Measurements from ENCODE around the gene GNAQ. TPM values are rescaled to one million over a fixed set of nuclear protein-coding genes. Genes with fewer than 3 reads are reported as not detected.
A peak's percentile ranks its signal among the peaks of the same experiment; 100 is the strongest.

GNAQ gene
- polyA plus RNA-seq, 1 of the 3 experiments (the other 2 are of a cell fraction) = 20.9 TPM

- TF ChIP-seq SIN3A (IDR thresholded peaks at IDR 0.05; ENCODE audit: borderline replicate concordance, low read depth, low read length) (no peak), YY1 (IDR thresholded peaks at IDR 0.05; ENCODE audit: low read depth) (no peak), CHD2 (IDR thresholded peaks at IDR 0.05; ENCODE audit: low read length, partially characterized antibody) (no peak), POLR2AphosphoS5 (IDR thresholded peaks at IDR 0.05; ENCODE audit: low read depth, low read length) (no peak), PBX3 (IDR thresholded peaks at IDR 0.05) (no peak), TEAD4 (IDR thresholded peaks at IDR 0.05; ENCODE audit: borderline replicate concordance, insufficient read depth) (no peak), NFIC (IDR thresholded peaks at IDR 0.05; ENCODE audit: borderline replicate concordance) (no peak), IRF3 (IDR thresholded peaks at IDR 0.05; ENCODE audit: low read depth, low read length) (no peak), GABPA (IDR thresholded peaks at IDR 0.05; ENCODE audit: low read depth) (no peak)
These were observed 3.9 kb upstream of the GNAQ start (continued) for GRCh38 chr9:78035383-78035993.

- TF ChIP-seq FOXJ3 (CRISPR knock-in tag; IDR thresholded peaks at IDR 0.05) (no peak), POLR2AphosphoS5 (IDR thresholded peaks at IDR 0.05; ENCODE audit: low read depth, low read length) (no peak)
- no peak overlapping the region for H2AFZ ChIP-seq (ENCODE audit: low read depth)
- WGBS (ENCODE audit: low lambda C conversion rate) = 86% methylated on average over 2 of the region's 2 CpGs
- peaks cover 30% of the 10 kb centered on the region for H3K79me2 ChIP-seq (ENCODE audit: insufficient read depth)
- H3K4me3 ChIP-seq (ENCODE audit: low read depth in 2 of 2, low read length in 1 of 2) = no peak overlapping the region
- no peak overlapping the region for H3K4me2 ChIP-seq
- POLR2A ChIA-PET = no interaction called here
- no peaks in the 10 kb centered on the region for H3K27me3 ChIP-seq (ENCODE audit: insufficient read depth)
- H3K9me2 ChIP-seq = no peaks in the 10 kb centered on the region
- H3F3A ChIP-seq (replicated peaks; ENCODE audit: insufficient read depth) = peaks cover 15% of the 10 kb centered on the region
- no peak overlapping the region for H3K27ac ChIP-seq (ENCODE audit: low read depth in 2 of 2, low read length in 1 of 2)
- CTCF ChIA-PET = interaction anchor here (1.5 to 4.2 kb wide), 5 partner anchors 57 to 600 kb away, joined by 3 to 41 read pairs (median 24); no protein-coding TSS in a partner anchor
- no peaks in the 10 kb centered on the region for H3K36me3 ChIP-seq (replicated peaks in 1 of 2; ENCODE audit: control insufficient read depth in 1 of 2, insufficient read depth in 2 of 2, low read length in 1 of 2)
- H3K9ac ChIP-seq = no peak overlapping the region
- DNase-seq = no peak
- H3K4me1 ChIP-seq (ENCODE audit: control insufficient read depth in 1 of 2, insufficient read depth in 2 of 2, low read depth in 1 of 2, low read length in 1 of 2) = peaks cover 0 to 14% of the 10 kb centered on the region in 2 experiments; a peak in 3 of 4 replicates
- H3K9me3 ChIP-seq = no peaks in the 10 kb centered on the region
- H4K20me1 ChIP-seq (ENCODE audit: insufficient read depth) = peaks cover 14% of the 10 kb centered on the region
These were observed 2.3 kb upstream of the GNAQ start for GRCh38 chr9:78033870-78034269.

- Histone ChIP-seq H3K9ac (peak overlapping the region; percentile 90), H3K4me3 (ENCODE audit: low read depth in 2 of 2, low read length in 1 of 2) (peak overlapping the region; percentile 82 to 85), H4K20me1 (ENCODE audit: insufficient read depth) (peaks cover 22% of the 10 kb centered on the region), H3K9me2 (no peaks in the 10 kb centered on the region), H3K79me2 (ENCODE audit: insufficient read depth) (peaks cover 40% of the 10 kb centered on the region), H2AFZ (ENCODE audit: low read depth) (peak overlapping the region; percentile 89), H3K9me3 (no peaks in the 10 kb centered on the region), H3K4me1 (ENCODE audit: control insufficient read depth in 1 of 2, insufficient read depth in 2 of 2, low read depth in 1 of 2, low read length in 1 of 2) (peaks cover 0 to 15% of the 10 kb centered on the region in 2 experiments; a peak in 3 of 4 replicates), H3K27ac (ENCODE audit: low read depth in 2 of 2, low read length in 1 of 2) (peak overlapping the region; percentile 82 to 97), H3K4me2 (peak overlapping the region; percentile 85), H3K27me3 (ENCODE audit: insufficient read depth) (no peaks in the 10 kb centered on the region), H3K36me3 (replicated peaks in 1 of 2; ENCODE audit: control insufficient read depth in 1 of 2, insufficient read depth in 2 of 2, low read length in 1 of 2) (no peaks in the 10 kb centered on the region), H3F3A (replicated peaks; ENCODE audit: insufficient read depth) (peaks cover 15% of the 10 kb centered on the region)
- DNase-seq = no peak
- WGBS (ENCODE audit: low lambda C conversion rate) = 35% methylated on average over 14 of the region's 14 CpGs
- TF ChIP-seq MXI1 (IDR thresholded peaks at IDR 0.05; ENCODE audit: low read depth, low read length) = no peak
- 0 out of 2 replicates have a peak, but pooled peaks have one; percentile 12 for TF ChIP-seq GATA2 (CRISPR knock-in tag; IDR thresholded peaks at IDR 0.05)
- POLR2A ChIA-PET = interaction anchor here (1.6 kb wide), 1 partner anchor 136 kb away, joined by 5 read pairs; no protein-coding TSS in a partner anchor
- CTCF ChIA-PET = interaction anchor here (0.7 to 4.2 kb wide), 5 partner anchors 56 to 689 kb away, joined by 3 to 41 read pairs (median 4); no protein-coding TSS in a partner anchor
These were observed 1.3 kb upstream of the GNAQ start for GRCh38 chr9:78032730-78033457.

All from SK-N-SH (cell line).